Measurements from ENCODE around the gene MTRF1.

DNA sequence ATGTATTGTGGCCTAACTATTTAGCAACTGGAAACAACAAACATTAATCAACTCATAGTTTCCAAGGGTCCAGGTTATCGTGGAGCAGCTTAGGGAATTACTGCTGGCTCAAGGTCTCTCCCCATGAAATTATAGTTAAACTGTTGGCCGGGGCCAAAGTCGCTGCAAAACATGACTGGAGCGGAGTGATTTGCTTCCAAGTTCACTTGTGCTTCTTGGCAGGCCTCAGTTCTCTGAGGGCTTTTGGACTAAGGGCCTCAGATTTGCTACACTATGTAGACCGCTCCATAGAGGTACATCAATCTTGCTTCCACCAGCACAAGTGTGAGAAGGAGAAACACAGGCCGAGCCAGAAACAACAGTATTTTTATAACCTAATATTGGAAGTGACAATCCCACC is 59.6 kb downstream of the MTRF1 start:
- no peak for TF ChIP-seq CTCF (IDR thresholded peaks at IDR 0.05; ENCODE audit: insufficient read depth, low read depth, low read length)
- TF ChIP-seq EZH2 (IDR thresholded peaks at IDR 0.05; ENCODE audit: insufficient read depth, low read length): no peak
